ENCODE data around the gene PEPD.

DNA sequence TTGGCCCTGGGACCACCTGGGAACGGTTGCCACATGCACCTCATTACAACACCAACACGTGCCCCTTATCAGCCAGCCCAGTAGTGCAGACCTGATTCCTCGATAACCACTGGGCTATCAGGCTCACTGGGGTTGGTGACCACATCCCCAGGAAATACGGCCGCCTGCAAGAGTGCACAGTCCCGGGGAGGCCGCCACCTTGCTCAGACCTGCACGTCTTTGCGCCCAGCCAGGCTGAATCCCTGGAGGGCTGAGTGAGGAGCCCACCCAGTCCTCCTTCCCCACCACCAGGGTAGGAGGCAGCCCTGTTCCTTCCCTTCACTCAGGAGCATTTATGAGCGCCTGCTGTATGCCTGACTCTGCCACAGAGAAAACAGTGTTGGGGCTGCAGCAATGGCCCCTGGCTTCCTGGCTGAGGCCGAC is 80.3 kb downstream of the PEPD start:
- TF ChIP-seq, protein P1, sequence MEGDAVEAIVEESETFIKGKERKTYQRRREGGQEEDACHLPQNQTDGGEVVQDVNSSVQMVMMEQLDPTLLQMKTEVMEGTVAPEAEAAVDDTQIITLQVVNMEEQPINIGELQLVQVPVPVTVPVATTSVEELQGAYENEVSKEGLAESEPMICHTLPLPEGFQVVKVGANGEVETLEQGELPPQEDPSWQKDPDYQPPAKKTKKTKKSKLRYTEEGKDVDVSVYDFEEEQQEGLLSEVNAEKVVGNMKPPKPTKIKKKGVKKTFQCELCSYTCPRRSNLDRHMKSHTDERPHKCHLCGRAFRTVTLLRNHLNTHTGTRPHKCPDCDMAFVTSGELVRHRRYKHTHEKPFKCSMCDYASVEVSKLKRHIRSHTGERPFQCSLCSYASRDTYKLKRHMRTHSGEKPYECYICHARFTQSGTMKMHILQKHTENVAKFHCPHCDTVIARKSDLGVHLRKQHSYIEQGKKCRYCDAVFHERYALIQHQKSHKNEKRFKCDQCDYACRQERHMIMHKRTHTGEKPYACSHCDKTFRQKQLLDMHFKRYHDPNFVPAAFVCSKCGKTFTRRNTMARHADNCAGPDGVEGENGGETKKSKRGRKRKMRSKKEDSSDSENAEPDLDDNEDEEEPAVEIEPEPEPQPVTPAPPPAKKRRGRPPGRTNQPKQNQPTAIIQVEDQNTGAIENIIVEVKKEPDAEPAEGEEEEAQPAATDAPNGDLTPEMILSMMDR (IDR thresholded peaks at IDR 0.05): no peak
- TF ChIP-seq CREM (CRISPR knock-in tag; IDR thresholded peaks at IDR 0.05): no peak
- TF ChIP-seq, protein P2, sequence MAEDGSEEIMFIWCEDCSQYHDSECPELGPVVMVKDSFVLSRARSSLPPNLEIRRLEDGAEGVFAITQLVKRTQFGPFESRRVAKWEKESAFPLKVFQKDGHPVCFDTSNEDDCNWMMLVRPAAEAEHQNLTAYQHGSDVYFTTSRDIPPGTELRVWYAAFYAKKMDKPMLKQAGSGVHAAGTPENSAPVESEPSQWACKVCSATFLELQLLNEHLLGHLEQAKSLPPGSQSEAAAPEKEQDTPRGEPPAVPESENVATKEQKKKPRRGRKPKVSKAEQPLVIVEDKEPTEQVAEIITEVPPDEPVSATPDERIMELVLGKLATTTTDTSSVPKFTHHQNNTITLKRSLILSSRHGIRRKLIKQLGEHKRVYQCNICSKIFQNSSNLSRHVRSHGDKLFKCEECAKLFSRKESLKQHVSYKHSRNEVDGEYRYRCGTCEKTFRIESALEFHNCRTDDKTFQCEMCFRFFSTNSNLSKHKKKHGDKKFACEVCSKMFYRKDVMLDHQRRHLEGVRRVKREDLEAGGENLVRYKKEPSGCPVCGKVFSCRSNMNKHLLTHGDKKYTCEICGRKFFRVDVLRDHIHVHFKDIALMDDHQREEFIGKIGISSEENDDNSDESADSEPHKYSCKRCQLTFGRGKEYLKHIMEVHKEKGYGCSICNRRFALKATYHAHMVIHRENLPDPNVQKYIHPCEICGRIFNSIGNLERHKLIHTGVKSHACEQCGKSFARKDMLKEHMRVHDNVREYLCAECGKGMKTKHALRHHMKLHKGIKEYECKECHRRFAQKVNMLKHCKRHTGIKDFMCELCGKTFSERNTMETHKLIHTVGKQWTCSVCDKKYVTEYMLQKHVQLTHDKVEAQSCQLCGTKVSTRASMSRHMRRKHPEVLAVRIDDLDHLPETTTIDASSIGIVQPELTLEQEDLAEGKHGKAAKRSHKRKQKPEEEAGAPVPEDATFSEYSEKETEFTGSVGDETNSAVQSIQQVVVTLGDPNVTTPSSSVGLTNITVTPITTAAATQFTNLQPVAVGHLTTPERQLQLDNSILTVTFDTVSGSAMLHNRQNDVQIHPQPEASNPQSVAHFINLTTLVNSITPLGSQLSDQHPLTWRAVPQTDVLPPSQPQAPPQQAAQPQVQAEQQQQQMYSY (CRISPR knock-in tag; IDR thresholded peaks at IDR 0.05): no peak
- TF ChIP-seq, protein P3, sequence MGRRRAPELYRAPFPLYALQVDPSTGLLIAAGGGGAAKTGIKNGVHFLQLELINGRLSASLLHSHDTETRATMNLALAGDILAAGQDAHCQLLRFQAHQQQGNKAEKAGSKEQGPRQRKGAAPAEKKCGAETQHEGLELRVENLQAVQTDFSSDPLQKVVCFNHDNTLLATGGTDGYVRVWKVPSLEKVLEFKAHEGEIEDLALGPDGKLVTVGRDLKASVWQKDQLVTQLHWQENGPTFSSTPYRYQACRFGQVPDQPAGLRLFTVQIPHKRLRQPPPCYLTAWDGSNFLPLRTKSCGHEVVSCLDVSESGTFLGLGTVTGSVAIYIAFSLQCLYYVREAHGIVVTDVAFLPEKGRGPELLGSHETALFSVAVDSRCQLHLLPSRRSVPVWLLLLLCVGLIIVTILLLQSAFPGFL (CRISPR knock-in tag; IDR thresholded peaks at IDR 0.05; ENCODE audit: borderline replicate concordance): no peak
- no peak for TF ChIP-seq ZNF263 (CRISPR knock-in tag; IDR thresholded peaks at IDR 0.05; ENCODE audit: low read depth)
- TF ChIP-seq, protein P4, sequence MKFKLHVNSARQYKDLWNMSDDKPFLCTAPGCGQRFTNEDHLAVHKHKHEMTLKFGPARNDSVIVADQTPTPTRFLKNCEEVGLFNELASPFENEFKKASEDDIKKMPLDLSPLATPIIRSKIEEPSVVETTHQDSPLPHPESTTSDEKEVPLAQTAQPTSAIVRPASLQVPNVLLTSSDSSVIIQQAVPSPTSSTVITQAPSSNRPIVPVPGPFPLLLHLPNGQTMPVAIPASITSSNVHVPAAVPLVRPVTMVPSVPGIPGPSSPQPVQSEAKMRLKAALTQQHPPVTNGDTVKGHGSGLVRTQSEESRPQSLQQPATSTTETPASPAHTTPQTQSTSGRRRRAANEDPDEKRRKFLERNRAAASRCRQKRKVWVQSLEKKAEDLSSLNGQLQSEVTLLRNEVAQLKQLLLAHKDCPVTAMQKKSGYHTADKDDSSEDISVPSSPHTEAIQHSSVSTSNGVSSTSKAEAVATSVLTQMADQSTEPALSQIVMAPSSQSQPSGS (CRISPR knock-in tag; IDR thresholded peaks at IDR 0.05; ENCODE audit: borderline replicate concordance, low read depth): no peak
- TF ChIP-seq NR3C1 (CRISPR knock-in tag; conservative IDR thresholded peaks at IDR 0.05; ENCODE audit: low read depth): no peak
- TF ChIP-seq, protein P5, sequence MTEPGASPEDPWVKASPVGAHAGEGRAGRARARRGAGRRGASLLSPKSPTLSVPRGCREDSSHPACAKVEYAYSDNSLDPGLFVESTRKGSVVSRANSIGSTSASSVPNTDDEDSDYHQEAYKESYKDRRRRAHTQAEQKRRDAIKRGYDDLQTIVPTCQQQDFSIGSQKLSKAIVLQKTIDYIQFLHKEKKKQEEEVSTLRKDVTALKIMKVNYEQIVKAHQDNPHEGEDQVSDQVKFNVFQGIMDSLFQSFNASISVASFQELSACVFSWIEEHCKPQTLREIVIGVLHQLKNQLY (CRISPR knock-in tag; IDR thresholded peaks at IDR 0.05): no peak
- TF ChIP-seq SMAD4 (CRISPR knock-in tag; IDR thresholded peaks at IDR 0.05): no peak
- TF ChIP-seq, protein P6, sequence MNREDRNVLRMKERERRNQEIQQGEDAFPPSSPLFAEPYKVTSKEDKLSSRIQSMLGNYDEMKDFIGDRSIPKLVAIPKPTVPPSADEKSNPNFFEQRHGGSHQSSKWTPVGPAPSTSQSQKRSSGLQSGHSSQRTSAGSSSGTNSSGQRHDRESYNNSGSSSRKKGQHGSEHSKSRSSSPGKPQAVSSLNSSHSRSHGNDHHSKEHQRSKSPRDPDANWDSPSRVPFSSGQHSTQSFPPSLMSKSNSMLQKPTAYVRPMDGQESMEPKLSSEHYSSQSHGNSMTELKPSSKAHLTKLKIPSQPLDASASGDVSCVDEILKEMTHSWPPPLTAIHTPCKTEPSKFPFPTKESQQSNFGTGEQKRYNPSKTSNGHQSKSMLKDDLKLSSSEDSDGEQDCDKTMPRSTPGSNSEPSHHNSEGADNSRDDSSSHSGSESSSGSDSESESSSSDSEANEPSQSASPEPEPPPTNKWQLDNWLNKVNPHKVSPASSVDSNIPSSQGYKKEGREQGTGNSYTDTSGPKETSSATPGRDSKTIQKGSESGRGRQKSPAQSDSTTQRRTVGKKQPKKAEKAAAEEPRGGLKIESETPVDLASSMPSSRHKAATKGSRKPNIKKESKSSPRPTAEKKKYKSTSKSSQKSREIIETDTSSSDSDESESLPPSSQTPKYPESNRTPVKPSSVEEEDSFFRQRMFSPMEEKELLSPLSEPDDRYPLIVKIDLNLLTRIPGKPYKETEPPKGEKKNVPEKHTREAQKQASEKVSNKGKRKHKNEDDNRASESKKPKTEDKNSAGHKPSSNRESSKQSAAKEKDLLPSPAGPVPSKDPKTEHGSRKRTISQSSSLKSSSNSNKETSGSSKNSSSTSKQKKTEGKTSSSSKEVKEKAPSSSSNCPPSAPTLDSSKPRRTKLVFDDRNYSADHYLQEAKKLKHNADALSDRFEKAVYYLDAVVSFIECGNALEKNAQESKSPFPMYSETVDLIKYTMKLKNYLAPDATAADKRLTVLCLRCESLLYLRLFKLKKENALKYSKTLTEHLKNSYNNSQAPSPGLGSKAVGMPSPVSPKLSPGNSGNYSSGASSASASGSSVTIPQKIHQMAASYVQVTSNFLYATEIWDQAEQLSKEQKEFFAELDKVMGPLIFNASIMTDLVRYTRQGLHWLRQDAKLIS (CRISPR knock-in tag; IDR thresholded peaks at IDR 0.05; ENCODE audit: borderline replicate concordance): no peak
- TF ChIP-seq JUN (CRISPR knock-in tag; IDR thresholded peaks at IDR 0.05): no peak
- no peak for TF ChIP-seq FOXJ3 (CRISPR knock-in tag; IDR thresholded peaks at IDR 0.05; ENCODE audit: borderline replicate concordance)

All from WTC11 (cell line).